Thyroid gland (tissue), 4 donors: ENCODE results near the gene SH3RF2.

ENCODE experiments used
- POLR2A ChIP-seq, 2 donors: fragments of 450-650 bp; IDR thresholded peaks; one replicate each; pipeline ENCODE4 v1.6.1; 2017; ENCODE audit warnings: antibody characterized with exemption in 2 of 2, mild to moderate bottlenecking in 2 of 2, moderate library complexity in 1 of 2
- TF ChIP-seq, protein P1 (sequence below), 6 experiments: fragments of 200-600 bp in 3 of 6; fragments of 450-650 bp in 3 of 6; sonication (generic) in 3 of 6; IDR thresholded peaks; one replicate each; pipeline ENCODE4 v1.5.1; 2016 to 2019; ENCODE audit warnings: antibody characterized with exemption in 6 of 6, mild to moderate bottlenecking in 2 of 6, inconsistent platforms in 1 of 6, moderate library complexity in 1 of 6

GRCh38 chr5:146089287-146089686 lies 152.9 kb downstream of the SH3RF2 start:
- TF ChIP-seq, protein P1, sequence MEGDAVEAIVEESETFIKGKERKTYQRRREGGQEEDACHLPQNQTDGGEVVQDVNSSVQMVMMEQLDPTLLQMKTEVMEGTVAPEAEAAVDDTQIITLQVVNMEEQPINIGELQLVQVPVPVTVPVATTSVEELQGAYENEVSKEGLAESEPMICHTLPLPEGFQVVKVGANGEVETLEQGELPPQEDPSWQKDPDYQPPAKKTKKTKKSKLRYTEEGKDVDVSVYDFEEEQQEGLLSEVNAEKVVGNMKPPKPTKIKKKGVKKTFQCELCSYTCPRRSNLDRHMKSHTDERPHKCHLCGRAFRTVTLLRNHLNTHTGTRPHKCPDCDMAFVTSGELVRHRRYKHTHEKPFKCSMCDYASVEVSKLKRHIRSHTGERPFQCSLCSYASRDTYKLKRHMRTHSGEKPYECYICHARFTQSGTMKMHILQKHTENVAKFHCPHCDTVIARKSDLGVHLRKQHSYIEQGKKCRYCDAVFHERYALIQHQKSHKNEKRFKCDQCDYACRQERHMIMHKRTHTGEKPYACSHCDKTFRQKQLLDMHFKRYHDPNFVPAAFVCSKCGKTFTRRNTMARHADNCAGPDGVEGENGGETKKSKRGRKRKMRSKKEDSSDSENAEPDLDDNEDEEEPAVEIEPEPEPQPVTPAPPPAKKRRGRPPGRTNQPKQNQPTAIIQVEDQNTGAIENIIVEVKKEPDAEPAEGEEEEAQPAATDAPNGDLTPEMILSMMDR (IDR thresholded peaks at IDR 0.05), result no peak
- no peak for TF ChIP-seq POLR2A (IDR thresholded peaks at IDR 0.05)
